Activated T-cell treated with anti-CD3 and anti-CD28 coated beads for 4 hours (primary cell): ENCODE measurements around the gene MSLN.

ENCODE experiments used
- DNase-seq: peaks from one replicate; pipeline ENCODE4 v3.0.0-alpha.2; 2020

MSLN gene

DNA sequence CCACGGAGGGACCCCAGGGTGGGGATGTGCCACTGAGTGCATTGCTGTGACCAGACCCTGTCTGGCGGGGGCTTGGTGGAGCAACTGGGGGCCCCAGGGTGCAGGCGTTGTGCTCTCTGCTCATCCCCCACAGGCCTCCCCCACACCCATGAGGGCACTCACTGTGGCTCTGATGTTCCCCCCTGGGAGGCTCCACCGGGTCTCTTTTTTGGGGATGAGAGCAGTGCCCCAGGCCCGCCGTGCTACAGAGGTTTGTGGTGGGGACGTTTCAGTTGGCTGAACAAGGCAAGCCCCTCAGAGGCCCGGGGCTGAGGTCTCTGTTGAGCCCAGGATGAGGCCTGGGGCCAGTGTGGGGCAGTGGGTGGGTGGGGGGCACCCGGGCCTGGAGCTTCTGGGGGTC is 36.8 kb upstream of the MSLN start:
- DNase-seq, result no peak

DNA sequence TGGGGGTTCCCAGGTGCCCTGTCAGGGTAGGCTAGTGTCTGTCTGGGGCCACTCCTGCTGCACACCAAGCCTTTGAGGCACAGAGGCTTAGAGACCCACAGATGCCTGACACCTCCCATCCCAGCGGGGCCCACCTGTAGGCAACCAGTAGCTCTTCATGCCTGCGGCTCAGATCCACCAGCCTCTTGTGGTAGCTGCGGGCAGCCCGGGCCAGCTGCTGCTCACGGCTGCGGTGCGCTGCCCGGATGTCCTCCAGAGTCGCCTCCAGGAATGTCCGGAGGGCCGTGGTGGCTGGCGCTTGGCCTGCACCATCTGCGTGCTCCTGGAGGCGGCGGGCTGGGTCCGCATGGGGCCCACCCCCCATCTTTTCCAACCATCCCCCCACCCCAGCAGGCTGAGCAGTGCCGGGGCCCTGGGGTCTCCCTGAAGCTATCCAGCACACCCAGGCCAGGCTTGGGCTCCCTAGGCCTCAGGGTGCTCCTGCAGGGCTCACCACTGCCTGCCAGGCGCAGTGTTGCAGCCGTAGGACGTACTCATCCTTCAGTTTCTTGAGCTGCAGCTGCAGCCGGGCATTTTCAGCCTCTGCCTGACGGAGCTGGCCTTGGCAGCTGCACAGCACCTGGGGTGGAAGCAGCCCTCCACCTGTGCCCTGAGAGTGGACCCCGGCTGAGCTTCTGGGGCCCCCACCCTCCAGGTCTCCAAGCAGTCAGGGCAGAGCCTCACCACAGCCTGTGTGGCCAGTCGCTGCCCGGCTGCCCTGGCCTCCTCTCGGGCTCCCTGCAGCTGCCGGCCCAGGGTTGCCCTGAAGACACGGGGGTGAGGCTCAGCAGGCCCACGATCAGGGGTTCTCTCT is 36.1 kb upstream of the MSLN start:
- DNase-seq, result no peak

DNA sequence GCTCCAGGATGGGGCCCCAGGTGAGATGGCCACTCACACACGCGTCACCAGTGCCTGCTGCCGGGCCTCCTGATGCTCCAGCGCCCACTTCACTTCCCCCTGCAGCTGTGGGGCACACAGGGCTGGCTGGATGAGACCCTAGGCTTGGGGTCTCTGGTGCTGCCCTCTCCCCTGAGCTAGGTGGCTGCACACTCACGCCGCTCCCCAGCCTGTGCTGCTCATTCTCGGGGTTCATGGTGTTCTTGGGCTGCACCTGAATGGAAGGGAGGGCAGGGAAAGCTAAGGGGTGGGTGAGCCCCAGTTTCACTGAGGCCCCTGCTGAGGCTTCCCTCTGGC is 35.5 kb upstream of the MSLN start:
- no peak for DNase-seq

DNA sequence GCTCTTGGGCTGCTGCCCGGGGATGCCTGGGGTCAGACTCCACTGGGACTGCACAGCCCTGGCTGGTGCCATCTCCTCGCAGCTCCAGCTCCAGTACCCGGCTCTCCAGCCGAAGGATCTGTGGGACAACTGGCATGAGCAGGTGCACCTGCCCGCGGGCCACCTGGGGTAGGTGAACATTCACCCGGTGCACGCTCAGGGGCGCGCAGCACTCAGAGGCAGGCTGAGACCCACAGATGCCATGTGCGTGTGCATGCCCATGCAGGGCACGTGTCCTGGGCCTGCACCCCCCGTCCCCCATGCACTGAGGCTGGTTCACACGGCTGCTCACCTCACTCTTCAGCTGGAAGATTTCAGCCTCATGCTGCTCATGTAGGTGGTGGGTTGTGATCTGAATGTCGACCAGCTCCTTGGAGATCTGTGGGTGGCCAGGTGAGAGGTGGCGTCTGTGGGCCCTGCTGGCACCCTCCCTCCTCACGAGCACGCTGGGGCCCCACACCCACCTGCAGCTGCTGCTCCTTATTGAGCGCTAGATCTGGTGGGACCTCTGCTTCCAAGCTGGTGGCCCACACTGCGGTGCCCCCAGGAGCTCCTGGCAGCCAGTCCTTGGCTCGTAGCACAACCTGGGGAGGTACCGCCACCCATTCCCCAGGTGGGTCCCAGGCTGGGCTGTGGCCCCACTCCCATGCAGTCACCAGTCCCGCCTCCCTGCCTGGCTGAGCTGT is 34.9 kb upstream of the MSLN start:
- DNase-seq, result no peak

DNA sequence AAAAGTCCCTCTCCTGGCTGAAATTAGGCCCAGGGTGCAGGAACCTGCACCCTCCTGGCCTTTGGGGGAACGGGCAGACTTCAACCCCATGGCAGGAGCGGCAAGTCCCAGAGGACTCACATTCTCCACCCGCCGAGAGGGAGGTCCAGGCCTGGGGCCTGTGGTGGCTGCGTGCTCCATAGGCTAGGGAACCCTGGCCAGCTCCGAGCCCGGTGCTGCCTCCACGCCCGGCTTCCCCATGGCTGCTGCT is 34.4 kb upstream of the MSLN start:
- DNase-seq, result no peak

DNA sequence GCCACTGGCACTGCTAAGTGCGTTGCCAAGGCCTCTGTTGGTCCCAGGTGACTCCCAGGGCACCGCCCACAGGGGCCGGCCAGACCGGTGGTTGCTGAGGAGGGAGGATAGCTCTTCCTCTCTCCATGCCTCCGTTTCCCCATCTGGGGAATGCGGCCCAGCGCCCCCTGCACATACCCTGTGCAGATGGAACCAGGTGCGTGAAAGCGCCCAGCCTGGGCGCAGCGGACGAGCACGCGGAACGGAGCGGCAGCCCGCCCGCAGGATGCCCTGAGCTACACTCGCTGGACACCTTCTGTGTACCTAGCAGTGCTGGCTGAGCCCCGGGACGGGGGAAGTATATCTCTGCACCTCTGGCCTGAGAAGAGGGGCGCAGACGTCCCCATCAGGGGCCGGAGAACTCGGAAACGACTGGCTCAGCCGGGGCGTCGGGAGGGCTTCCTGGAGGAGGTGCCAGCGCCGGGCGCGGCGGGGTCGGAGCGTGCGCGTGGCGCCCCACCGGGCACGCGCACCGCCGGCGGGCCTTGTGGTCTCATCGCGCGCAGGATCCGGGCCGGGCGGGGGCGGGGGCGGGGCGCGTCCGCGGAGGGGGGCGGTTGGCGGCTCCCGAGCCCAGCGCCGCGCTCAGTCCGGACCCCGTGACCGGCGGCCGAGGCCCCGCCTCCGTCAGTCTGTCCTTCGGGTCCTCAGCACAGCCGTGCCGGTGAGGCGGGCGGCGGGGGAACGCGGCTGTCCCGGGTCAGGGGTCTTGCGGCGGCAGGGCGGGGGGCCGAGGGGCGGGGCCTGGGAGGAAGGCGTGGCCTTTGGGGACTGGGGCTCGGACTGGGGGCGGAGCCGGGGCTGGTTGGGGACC is 33.9 kb upstream of the MSLN start, which contains the start of the genes CCDC78 and HAGHL:
Gene CCDC78, minus strand, starts transcription at position 6 of the 853 bp plus-strand sequence. CDS start 76 bp downstream, outside the sequence.
Gene HAGHL, plus strand, starts transcription at position 669 of the 853 bp plus-strand sequence. CDS start 404 bp downstream, outside the sequence.
- peak; percentile 45 for DNase-seq

DNA sequence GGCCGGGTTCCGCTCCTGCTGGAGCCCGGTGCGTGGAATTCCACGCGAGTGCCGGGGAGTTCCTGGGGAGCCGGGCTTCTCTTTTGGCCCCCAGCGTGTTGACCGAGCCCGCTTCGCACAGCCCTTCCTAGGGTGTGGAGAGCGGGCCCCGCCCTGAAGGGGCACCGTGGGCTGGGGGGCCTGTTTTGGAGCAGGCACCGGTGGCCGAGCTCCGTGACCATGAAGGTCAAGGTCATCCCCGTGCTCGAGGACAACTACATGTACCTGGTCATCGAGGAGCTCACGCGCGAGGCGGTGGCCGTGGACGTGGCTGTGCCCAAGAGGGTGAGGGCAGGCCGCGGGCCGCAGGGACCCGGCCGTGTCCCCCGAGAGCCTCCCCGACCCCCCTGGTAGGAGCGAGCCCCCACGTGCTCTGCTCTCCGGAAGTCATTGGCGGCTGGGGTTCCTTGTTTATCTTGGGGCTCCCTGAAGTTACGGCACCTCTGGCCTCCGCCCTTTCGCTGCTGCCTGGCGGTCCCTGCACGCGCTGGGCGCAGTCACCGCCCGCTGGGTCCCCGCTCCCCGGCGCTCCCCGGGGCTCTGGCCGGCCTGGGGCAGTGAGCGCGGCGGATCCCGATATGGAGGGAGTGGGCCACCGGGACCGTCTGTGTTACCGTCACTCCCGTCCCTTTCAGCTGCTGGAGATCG is 33.1 kb upstream of the MSLN start:
- DNase-seq, result no peak

DNA sequence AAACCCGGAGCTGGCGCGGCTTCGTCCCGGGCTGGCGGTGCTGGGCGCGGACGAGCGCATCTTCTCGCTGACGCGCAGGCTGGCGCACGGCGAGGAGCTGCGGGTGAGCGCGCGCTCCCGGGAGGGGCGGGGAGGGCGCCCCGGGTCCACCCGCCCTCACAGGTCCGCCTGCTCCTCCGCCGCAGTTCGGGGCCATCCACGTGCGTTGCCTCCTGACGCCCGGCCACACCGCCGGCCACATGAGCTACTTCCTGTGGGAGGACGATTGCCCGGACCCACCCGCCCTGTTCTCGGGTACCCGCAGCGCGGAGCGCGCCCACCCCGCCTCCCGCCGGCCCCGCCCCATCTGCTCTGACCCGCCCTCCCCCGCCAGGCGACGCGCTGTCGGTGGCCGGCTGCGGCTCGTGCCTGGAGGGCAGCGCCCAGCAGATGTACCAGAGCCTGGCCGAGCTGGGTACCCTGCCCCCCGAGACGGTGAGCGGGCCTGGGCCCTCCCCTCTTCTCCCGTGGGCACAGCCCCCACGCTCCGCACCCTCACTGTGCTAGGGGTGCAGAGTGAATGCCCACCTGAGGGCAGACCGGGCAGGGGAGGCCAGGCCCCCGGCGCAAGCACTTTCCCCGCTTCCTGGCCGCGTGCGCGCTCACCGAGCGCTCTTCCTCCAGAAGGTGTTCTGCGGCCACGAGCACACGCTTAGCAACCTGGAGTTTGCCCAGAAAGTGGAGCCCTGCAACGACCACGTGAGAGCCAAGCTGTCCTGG is 32.2 kb upstream of the MSLN start:
- no peak for DNase-seq

DNA sequence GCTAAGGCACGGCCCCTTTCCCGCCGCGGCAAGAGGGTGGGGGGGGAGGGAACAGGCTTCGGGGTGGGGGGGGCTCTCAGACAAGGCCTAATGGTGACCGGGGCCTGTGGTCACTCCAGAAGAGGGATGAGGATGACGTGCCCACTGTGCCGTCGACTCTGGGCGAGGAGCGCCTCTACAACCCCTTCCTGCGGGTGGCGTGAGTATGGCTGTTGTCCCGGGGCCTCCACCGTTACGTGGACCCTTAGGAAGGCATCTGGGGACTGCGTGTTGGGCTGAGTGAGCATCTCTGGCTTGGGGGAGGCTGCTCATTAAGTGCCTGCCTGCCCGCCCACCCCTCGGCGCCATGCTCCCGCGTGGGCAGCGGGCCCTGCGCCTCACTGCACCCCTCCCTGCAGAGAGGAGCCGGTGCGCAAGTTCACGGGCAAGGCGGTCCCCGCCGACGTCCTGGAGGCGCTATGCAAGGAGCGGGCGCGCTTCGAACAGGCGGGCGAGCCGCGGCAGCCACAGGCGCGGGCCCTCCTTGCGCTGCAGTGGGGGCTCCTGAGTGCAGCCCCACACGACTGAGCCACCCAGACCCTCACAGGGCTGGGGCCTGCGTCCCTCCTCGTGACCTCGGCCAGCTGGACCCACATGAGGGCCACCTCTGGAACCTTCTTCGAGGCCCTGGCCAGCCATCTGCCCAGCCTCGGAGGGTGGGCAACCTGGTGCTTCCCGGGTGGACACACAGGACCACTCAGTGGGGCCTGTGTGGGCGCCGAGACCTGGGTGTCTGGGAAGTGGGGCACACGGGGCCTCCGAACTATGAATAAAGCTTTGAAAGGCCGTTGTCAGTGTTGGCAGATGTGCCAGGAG is 31.4 kb upstream of the MSLN start:
- DNase-seq, result no peak

DNA sequence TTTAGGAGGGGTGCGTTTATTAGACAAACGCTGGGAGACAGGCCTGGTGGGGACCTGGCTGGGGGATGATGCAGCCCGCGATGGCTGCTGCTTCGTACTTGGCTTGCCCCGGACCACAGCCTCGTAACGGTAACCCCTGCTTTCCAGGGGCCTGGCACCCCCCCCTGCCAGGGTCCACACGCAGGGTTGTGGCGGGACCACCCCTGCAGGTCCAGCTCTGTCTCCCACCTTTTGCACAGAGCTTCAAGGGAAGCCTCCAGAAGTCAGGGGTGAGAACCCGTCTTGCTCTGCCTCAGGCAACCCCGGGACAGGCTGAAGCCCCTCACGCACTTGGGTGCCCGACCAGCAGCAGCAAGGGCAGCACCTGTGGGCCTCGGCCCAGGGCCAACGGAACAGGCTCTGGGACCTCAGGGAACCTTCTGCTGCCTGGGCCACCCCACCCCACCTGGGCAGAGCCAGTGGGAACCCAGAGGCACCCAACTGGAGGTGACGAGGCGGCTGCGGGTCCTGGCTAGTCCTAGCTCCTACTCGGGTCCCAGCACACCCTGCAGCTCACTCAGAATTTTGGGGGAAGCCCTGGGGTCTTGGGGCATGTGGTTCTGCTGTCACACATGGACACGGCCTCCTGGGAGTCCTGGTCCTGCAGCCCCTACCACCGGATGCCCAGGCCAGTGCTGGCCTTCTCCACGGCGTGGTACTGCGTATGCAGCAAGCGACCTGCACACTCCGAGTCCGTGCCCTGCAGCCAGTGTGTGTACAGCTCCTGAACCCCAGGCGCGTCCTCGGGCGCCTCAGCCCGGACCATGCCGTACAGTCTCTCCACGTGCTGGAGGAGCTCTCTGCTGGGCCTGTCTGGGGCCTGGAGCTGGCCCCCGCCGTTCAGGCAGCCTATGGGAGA is 30.5 kb upstream of the MSLN start:
- DNase-seq, result no peak

DNA sequence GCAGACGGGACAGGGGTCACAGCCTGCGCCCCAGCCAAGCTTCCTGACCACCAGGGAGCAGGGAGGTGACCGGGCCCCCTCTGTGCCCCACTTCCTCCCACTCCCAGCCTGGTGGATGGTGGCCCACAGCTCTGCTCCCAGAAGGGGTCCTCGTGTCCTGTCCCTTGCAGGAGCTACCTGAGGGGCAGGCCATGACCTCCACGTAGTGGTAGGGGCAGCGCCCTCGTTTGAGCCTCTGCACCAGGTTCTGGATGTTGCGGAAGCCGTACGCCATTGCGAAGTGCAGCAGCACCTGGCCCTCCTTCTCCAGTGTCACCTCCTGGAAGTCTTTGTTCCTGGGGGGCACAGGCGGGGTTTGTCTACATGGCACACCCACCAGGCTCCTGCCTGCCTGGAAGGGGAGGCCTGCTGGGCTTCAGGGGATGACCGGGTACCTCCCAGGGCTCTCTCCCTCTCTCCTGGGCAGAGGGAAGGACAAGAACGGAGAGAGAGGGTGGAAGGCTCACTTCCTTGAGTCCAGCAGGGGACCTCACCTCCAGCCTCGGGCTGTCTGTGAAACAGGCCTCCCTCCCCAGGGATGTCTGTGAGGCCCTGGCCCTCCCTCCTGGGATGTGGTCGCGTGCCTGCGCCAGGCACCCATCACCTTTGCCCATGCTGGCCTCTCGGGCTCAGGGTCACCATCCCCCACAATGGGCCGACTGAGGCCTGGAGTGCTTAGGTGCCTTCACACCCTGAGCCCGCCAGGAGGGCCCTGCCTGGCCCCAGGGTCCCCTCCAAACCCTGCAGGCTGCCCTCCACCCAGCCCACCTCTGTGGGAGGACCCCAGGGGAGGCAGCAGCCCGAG is 29.6 kb upstream of the MSLN start:
- DNase-seq, result no peak

DNA sequence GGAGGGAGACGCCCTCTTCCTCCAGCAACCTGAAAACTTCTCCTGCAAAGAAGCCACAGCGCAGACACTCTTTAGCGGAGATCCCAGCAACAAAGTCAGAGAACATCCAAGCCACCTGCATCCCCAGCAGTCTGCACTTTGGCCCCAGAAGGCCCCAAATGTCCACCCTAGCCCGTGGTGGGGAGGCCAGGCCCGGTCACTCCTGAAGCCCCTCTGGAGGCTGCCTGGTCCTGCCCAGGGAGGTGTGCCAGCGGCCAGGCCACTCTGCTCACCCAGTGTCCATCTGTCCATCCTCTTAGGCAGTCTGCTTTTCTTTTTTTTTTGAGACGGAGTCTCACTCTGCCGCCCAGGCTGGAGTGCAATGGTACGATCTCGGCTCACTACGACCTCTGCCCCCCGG is 28.2 kb upstream of the MSLN start:
- DNase-seq, result no peak

DNA sequence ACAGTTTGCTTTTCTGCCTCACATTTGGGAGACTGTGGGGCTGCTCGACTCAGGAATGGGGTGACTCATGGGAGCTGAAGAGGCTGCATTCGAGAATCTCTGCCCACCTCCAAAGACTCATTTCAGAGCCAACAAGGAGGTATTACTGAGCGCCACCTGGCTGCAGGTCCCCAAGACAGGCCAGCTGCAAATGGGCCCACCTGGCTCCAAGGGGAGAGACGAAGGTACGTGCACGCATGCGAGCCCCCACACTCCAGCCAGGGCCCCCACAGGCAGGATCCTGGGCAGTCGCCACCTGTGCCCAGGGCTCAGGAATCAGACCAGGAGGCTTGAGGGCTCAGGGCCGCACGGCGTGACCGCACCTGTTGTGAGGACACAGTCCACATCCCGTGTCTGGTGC is 27.6 kb upstream of the MSLN start:
- DNase-seq, result no peak

DNA sequence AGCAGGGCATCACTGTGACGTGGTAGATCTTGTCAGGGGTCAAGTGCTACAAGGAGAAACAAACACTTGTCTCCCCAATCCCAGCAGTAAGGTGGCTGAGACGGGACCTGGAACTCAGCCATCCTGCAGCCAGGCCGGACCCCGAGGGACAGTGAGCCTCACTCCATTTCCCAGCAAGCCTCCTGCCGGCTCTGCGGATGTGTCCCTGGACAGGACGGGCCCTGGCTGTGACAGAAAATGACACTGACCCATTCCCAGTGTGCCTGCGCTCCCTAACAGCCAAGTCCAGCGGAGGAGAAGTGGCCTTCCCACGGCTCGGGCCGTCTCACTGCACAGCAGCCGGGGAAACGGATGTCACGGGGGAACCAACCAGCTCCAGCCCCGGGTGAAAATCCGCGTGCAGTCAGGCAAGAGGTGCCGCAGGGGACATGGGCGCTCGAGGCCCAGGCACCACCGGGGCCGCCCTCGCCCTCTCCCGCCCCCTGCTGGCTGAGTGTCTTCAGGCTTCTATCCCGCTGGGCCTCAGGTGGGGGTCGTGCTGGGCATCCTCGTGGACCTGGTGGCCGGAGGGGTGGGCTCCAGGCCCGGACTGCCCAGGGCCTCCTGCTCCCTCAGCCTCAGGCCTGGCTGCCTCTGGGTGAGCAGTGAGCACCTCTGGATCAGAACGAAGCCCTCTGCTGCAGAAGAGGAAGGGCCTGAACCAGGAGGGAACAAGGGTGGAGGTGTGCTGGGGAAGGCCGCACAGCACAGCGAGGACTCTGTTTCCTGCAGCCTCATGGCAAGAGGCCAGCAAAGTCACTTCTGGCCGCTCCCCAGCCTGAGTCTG is 26.9 kb upstream of the MSLN start:
- DNase-seq, result no peak

DNA sequence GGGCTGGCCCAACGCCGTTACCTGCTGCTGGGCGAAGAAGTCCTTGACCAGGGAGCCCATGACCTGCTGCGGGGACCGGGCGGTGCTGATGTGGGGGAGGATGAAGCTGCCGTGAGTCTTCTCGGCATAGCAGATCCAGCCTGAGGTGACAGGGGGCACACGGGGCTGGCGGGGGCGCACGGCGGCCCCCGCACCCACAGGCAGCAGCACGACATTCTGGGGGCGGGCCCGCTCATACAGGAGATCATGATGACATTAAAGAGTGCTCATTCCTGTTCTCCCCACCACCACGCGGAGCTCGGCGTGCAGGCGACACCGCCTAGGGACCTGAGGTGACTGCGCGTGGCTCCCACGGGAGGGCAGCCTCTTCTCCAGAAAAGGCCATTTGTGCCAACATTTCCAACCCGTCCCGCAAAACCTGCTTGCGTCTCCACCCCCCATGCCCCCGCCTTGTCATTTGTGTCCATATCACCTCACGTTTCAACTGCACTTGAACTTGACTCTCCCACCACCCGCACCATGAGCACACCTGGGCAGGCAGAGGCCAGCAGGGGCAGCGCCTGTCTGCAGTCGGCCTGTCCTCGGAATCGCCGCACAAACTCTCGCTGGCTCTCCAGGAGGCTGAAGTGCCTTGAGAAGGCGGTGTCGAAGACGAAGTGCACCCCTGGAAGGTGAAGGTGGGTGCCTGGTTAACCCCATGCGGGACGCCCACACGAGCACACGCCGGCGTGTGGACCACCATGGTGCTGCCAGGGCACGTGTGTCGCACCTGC is 26.1 kb upstream of the MSLN start:
- DNase-seq, result no peak

DNA sequence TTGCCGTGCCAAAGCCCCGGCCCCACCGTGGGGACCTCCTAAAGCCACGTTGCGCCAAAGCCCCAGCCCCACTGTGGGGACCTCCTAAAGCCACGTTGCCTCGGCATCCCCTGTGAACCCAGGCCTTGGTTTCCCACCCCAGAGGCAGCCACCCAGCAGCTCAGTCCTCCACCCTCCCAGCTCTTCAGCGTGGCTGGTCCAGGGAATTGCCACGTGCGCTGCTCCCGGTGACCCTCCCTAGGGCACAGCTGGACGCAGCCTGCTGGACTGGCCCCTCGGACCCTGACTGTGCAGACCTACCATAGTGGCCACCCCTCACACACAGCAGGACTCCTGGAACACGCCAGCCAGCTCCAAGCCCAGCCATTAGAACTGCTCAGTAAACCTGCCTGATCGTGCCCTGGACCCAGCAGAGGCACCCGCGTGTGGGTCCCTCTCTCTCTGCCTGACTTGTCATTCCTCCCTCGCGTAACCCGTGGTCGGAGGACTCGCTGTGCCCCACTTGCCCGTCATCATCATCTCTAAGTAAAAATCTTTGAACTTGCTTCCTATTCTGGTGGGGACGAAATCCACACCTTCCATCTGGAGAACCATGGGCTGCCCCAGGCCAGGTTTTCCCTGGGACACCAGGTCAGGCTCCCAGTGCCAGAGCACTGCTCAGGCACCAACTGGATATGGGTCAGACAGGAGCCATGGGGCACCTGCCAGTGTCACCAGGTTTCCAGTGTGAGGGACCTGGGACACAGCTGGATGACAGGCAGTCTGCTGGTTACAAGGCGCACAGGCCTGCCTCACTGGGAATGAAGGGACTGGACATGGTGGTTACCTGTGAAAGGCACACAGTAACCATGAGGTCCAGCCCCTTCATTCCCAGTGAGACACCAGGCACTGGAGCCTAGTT is 25.3 kb upstream of the MSLN start:
- DNase-seq, result no peak
